ENCODE measurements around the gene VAPB.

The VAPB gene

GRCh38 chr20:58378704-58379103 lies 10.3 kb upstream of the VAPB start:
- CTCF ChIA-PET = interaction anchor here (0.6 kb wide), 1 partner anchor 9 kb away, joined by 3 read pairs; no protein-coding TSS in a partner anchor
- TF ChIP-seq ZSCAN30 (tag by site-specific recombination; IDR thresholded peaks at IDR 0.05) (no peak), ZNF132 (tag by site-specific recombination; IDR thresholded peaks at IDR 0.05; ENCODE audit: borderline replicate concordance) (no peak), PATZ1 (tag by site-specific recombination; IDR thresholded peaks at IDR 0.05) (no peak), ZBTB48 (tag by site-specific recombination; IDR thresholded peaks at IDR 0.05) (no peak), ZNF830 (tag by site-specific recombination; IDR thresholded peaks at IDR 0.05; ENCODE audit: low read depth) (no peak), ZNF324 (tag by site-specific recombination; IDR thresholded peaks at IDR 0.05) (no peak), MZF1 (tag by site-specific recombination; IDR thresholded peaks at IDR 0.05; ENCODE audit: borderline replicate concordance) (no peak), ZBTB20 (tag by site-specific recombination; IDR thresholded peaks at IDR 0.05) (no peak), ZNF600 (tag by site-specific recombination; IDR thresholded peaks at IDR 0.05) (no peak), ZNF670 (tag by site-specific recombination; IDR thresholded peaks at IDR 0.05; ENCODE audit: low read depth) (no peak), ZBTB8A (tag by site-specific recombination; IDR thresholded peaks at IDR 0.05) (no peak), ZBTB10 (tag by site-specific recombination; IDR thresholded peaks at IDR 0.05) (no peak)
- H3K4me3 ChIP-seq (ENCODE audit: low read depth, low read length) = no peak overlapping the region
- no peak overlapping the region for H3K27ac ChIP-seq (ENCODE audit: extremely low read depth, low read depth, low read length)
- no peaks in the 10 kb centered on the region for H3K4me1 ChIP-seq (ENCODE audit: control insufficient read depth, insufficient read depth, low read length)
- no peaks in the 10 kb centered on the region for H3K36me3 ChIP-seq (ENCODE audit: control insufficient read depth in 2 of 2, insufficient read depth in 1 of 2, low read length in 2 of 2)
- no peaks in the 10 kb centered on the region for H3K9me3 ChIP-seq (ENCODE audit: control insufficient read depth, insufficient read depth, low read depth, low read length)
- POLR2A ChIA-PET = no interaction called here

GRCh38 chr20:58381627-58382026 lies 7.4 kb upstream of the VAPB start:
- CTCF ChIA-PET = no interaction called here
- H3K9me3 ChIP-seq (ENCODE audit: control insufficient read depth, insufficient read depth, low read depth, low read length) = no peaks in the 10 kb centered on the region
- POLR2A ChIA-PET = no interaction called here

GRCh38 chr20:58382096-58382495 lies 6.9 kb upstream of the VAPB start:
- Histone ChIP-seq H3K36me3 (ENCODE audit: control insufficient read depth in 2 of 2, insufficient read depth in 1 of 2, low read length in 2 of 2) (no peaks in the 10 kb centered on the region), H3K4me3 (ENCODE audit: low read depth, low read length) (no peak overlapping the region), H3K9me3 (ENCODE audit: control insufficient read depth, insufficient read depth, low read depth, low read length) (no peaks in the 10 kb centered on the region), H3K4me1 (ENCODE audit: control insufficient read depth, insufficient read depth, low read length) (no peaks in the 10 kb centered on the region), H3K27ac (ENCODE audit: extremely low read depth, low read depth, low read length) (no peak overlapping the region)
- CTCF ChIA-PET = no interaction called here
- POLR2A ChIA-PET = no interaction called here
- TF ChIP-seq GLIS1 (tag by site-specific recombination; IDR thresholded peaks at IDR 0.05) (no peak), ZNF426 (tag by site-specific recombination; IDR thresholded peaks at IDR 0.05) (no peak), SP2 (tag by site-specific recombination; IDR thresholded peaks at IDR 0.05) (no peak), ZFP37 (tag by site-specific recombination; IDR thresholded peaks at IDR 0.05) (no peak), PATZ1 (tag by site-specific recombination; IDR thresholded peaks at IDR 0.05) (no peak), ZNF629 (tag by site-specific recombination; IDR thresholded peaks at IDR 0.05) (no peak), SALL2 (tag by site-specific recombination; IDR thresholded peaks at IDR 0.05; ENCODE audit: borderline replicate concordance) (no peak), ZNF174 (tag by site-specific recombination; IDR thresholded peaks at IDR 0.05) (no peak), REST (tag by site-specific recombination; IDR thresholded peaks at IDR 0.05) (no peak), ZFP3 (tag by site-specific recombination; IDR thresholded peaks at IDR 0.05; ENCODE audit: low read depth) (no peak), ZNF266 (tag by site-specific recombination; IDR thresholded peaks at IDR 0.05; ENCODE audit: low read depth) (no peak)

More at GRCh38 chr20:58381627-58382026, 7.4 kb upstream of the VAPB start:
- TF ChIP-seq SETDB1 (IDR thresholded peaks at IDR 0.05; ENCODE audit: insufficient read length, low read length) (peak; percentile 13), ZNF660 (tag by site-specific recombination; IDR thresholded peaks at IDR 0.05) (no peak)
- no peak overlapping the region for H3K4me3 ChIP-seq (ENCODE audit: low read depth, low read length)
- H3K4me1 ChIP-seq (ENCODE audit: control insufficient read depth, insufficient read depth, low read length) = no peaks in the 10 kb centered on the region
- H3K36me3 ChIP-seq (ENCODE audit: control insufficient read depth in 2 of 2, insufficient read depth in 1 of 2, low read length in 2 of 2) = no peaks in the 10 kb centered on the region
- H3K27ac ChIP-seq (ENCODE audit: extremely low read depth, low read depth, low read length) = no peak overlapping the region

All from HEK293 (cell line).